Mesendoderm (in vitro differentiated cells): Measurements from ENCODE around the gene HASPIN.
"Not testable (repeated sequence)": the region's sequence is repeated elsewhere in the genome, so short reads cannot be mapped to it uniquely, and the experiment has no call there.

Experiments
- DNase-seq: peaks from one replicate; pipeline ENCODE4 v3.0.0; 2013
- H2AK5ac ChIP-seq: 2 replicates; pipeline ENCODE4 v1.6.1; 2013; ENCODE audit warnings: low read length, inconsistent platforms
- H2BK120ac ChIP-seq: 2 replicates; pipeline ENCODE4 v1.6.1; 2013; ENCODE audit warnings: low read depth, mild to moderate bottlenecking, low read length, moderate library complexity, mixed read lengths
- H2BK15ac ChIP-seq: replicated peaks from 2 replicates; pipeline ENCODE4 v1.6.1; 2013; ENCODE audit warnings: low read depth, mild to moderate bottlenecking, moderate library complexity
- H2BK5ac ChIP-seq: 2 replicates; pipeline ENCODE4 v1.6.1; 2013; ENCODE audit warnings: low read length, inconsistent platforms
- H3K18ac ChIP-seq: 2 replicates; pipeline ENCODE4 v1.6.1; 2013; ENCODE audit warnings: mild to moderate bottlenecking, low read length, mixed read lengths
- H3K23ac ChIP-seq: one replicate; pipeline ENCODE4 v1.6.1; 2013; ENCODE audit warnings: low read length
- H3K27ac ChIP-seq: 2 replicates; pipeline ENCODE4 v1.5.1; 2013; ENCODE audit warnings: low read depth, mild to moderate bottlenecking, inconsistent platforms, low read length, moderate library complexity
- H3K27me3 ChIP-seq: 2 replicates; pipeline ENCODE4 v1.6.1; 2013; ENCODE audit warnings: low read length, control low read depth, mild to moderate bottlenecking, inconsistent platforms; ENCODE audit not compliant: insufficient read depth, poor library complexity
- H3K36me3 ChIP-seq: 2 replicates; pipeline ENCODE4 v1.6.1; 2013; ENCODE audit warnings: low read length, inconsistent platforms; ENCODE audit not compliant: control insufficient read depth, insufficient read depth
- H3K4ac ChIP-seq: one replicate; pipeline ENCODE4 v1.6.1; 2013; ENCODE audit warnings: low read depth, mild to moderate bottlenecking, low read length, moderate library complexity
- H3K4me1 ChIP-seq: 2 replicates; pipeline ENCODE4 v1.6.1; 2013; ENCODE audit warnings: low read depth, low read length, inconsistent platforms; ENCODE audit not compliant: control insufficient read depth
- H3K4me2 ChIP-seq: 2 replicates; pipeline ENCODE4 v1.6.1; 2013; ENCODE audit warnings: low read length
- H3K4me3 ChIP-seq: 2 replicates; pipeline ENCODE4 v1.5.1; 2013; ENCODE audit warnings: mild to moderate bottlenecking, low read length
- H3K56ac ChIP-seq: one replicate; pipeline ENCODE4 v1.6.1; 2013; ENCODE audit warnings: low read length
- H3K79me1 ChIP-seq: 2 replicates; pipeline ENCODE4 v1.6.1; 2013; ENCODE audit warnings: low read length, inconsistent platforms
- H3K79me2 ChIP-seq: 2 replicates; pipeline ENCODE4 v1.6.1; 2013; ENCODE audit warnings: mild to moderate bottlenecking, low read length; ENCODE audit not compliant: control insufficient read depth, insufficient read depth
- H3K9ac ChIP-seq: 2 replicates; pipeline ENCODE4 v1.6.1; 2013; ENCODE audit warnings: low read length, inconsistent platforms
- H4K5ac ChIP-seq: one replicate; pipeline ENCODE4 v1.6.1; 2013; ENCODE audit warnings: low read length
- H4K8ac ChIP-seq: one replicate; pipeline ENCODE4 v1.6.1; 2013; ENCODE audit warnings: low read depth, mild to moderate bottlenecking, control low read depth, low read length, moderate library complexity
- WGBS: extraction: QIAGEN DNeasy Blood & Tissue Kit; methylation state at CpG from one replicate; pipeline ENCODE4 v1.1.7; 2013; ENCODE audit warnings: low lambda C conversion rate, missing lambda C conversion rate; ENCODE audit not compliant: insufficient coverage; ENCODE audit errors: extremely low coverage; 5-methylcytosine and 5-hydroxymethylcytosine counted together

The HASPIN gene

DNA sequence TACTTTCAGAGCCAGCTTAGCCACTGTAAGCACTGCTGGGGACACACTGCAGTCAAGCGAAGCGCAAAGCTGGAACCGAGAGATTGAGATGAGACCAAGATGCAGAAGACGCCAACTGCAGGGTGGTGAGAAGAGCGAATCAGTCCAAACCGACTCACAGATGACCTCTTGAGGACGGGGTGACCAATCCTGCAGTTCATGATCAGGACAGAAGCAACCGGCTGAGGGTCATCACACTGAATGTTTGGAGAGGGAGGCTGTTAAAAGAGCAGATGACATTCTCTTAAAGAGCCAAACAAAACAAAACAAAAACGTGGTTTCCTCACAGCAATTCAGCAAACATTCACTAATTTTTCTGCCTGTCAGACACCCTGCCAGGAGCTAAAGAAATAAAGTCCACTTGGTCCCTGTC, 8.5 kb downstream of the HASPIN start:
- H3K4ac ChIP-seq, result no peak overlapping the region
- H2BK5ac ChIP-seq, result no peak overlapping the region
- no peak overlapping the region for H3K4me2 ChIP-seq
- H3K23ac ChIP-seq, result no peak overlapping the region
- no peak overlapping the region for H3K18ac ChIP-seq
- peaks cover 3% of the 10 kb centered on the region for H3K36me3 ChIP-seq
- peaks cover 3% of the 10 kb centered on the region for H3K4me1 ChIP-seq
- H3K27ac ChIP-seq, result no peak overlapping the region
- H3K4me3 ChIP-seq, result no peak overlapping the region
- no peak overlapping the region for H2AK5ac ChIP-seq
- H2BK15ac ChIP-seq, result no peak overlapping the region
- H3K27me3 ChIP-seq, result no peaks in the 10 kb centered on the region
- H3K79me1 ChIP-seq, result peaks cover 3% of the 10 kb centered on the region
- H4K8ac ChIP-seq, result no peak overlapping the region
- no peaks in the 10 kb centered on the region for H3K79me2 ChIP-seq
- no peak overlapping the region for H3K9ac ChIP-seq
- peak; percentile 23 for DNase-seq
- no peak overlapping the region for H2BK120ac ChIP-seq
- WGBS, result no CpG with 5 or more reads among the region's 9 CpGs
- H3K56ac ChIP-seq, result no peak overlapping the region
- H4K5ac ChIP-seq, result no peak overlapping the region

DNA sequence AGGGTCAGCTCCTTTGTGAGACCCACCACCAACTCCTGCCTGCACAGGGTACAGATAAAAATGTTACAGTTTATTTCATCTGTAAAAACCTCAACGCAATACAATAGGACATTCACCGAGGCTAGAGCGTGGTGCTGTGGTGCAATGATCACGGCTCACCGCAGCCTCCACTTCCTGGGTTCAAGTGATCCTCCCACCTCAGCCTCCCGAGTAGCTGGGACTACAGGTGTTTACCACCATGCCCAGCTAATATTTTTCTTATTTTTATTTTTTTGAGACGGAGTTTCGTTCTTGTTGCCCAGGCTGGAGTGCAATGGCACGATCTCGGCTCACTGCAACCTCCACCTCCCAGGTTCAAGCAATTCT, 11.2 kb downstream of the HASPIN start:
- H3K23ac ChIP-seq, H3K4me3 ChIP-seq, H3K79me2 ChIP-seq, H3K56ac ChIP-seq, H2AK5ac ChIP-seq, H3K27me3 ChIP-seq, H2BK15ac ChIP-seq, H3K36me3 ChIP-seq, H4K8ac ChIP-seq, H4K5ac ChIP-seq, H3K4ac ChIP-seq, H3K27ac ChIP-seq, H2BK120ac ChIP-seq, H3K4me1 ChIP-seq, H2BK5ac ChIP-seq, H3K79me1 ChIP-seq, H3K9ac ChIP-seq, DNase-seq, H3K4me2 ChIP-seq, H3K18ac ChIP-seq: not testable (repeated sequence)
- WGBS, result no CpG with 5 or more reads among the region's 10 CpGs

DNA sequence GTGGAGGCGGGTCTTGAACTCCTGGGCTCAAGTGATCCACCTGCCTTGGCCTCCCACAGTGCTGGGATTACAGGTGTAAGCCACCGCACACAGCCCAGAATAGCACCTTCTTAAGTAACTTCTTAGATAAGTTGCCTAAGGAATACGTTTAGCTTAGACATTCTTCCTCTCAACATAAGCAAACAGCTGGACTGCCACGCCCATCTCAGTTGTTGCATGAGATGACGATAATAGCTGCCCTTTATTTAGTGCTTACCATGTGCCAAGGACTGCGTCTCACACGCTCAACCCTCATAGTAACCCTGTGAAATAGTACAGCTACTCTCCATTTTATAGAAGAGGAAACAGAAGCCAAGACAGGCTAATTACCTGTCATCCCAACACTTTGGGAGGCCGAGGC, 11.8 kb downstream of the HASPIN start:
- Histone ChIP-seq H3K27ac (no peak overlapping the region), H3K27me3 (no peaks in the 10 kb centered on the region), H3K79me1 (no peaks in the 10 kb centered on the region), H2BK120ac (no peak overlapping the region), H3K56ac (no peak overlapping the region), H3K4ac (no peak overlapping the region), H3K18ac (no peak overlapping the region), H2BK5ac (no peak overlapping the region), H4K8ac (no peak overlapping the region), H3K4me1 (peaks cover 4% of the 10 kb centered on the region), H2BK15ac (no peak overlapping the region), H3K36me3 (no peaks in the 10 kb centered on the region), H4K5ac (no peak overlapping the region), H3K23ac (no peak overlapping the region), H3K79me2 (no peaks in the 10 kb centered on the region), H3K4me2 (no peak overlapping the region), H2AK5ac (no peak overlapping the region), H3K9ac (no peak overlapping the region), H3K4me3 (no peak overlapping the region)
- no CpG with 5 or more reads among the region's 8 CpGs for WGBS
- DNase-seq, result no peak

DNA sequence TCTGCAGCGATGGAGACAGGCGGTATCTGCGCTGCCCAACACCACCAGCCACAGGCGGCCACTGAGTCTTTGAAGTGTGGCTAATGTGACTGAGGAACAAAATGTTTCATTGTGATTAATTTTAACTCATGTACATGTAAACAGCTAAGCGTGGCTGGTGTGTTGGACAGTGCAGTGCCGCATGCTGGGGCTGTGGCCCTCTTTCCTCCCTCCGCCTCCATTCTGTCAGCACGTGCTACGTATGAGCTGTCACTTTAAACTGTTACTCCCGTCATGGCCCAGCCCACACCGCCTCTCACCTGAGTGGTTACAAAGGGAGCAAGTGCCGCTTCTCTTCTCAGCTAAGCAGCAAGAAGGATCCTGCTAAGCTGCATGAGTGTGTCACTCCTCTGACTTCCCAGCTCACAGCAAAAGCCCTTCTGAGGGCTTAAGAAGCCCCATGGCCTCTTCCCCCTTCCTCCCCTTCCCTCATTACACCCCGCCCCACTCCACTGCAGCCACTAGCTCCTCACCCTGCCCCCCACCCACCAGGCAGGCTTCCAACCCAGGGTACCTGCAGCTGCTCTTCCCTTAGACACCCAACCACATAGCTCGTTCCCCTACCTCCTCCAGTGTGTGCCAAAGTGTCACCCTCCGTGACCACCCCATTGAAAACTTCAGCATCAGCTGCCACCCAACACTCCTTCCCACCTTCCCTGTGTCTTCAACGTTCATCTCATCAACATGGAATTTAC, 15.0 kb downstream of the HASPIN start:
- Histone ChIP-seq H2BK5ac (no peak overlapping the region), H2BK15ac (no peak overlapping the region), H3K36me3 (no peaks in the 10 kb centered on the region), H3K9ac (no peak overlapping the region), H3K23ac (peak overlapping the region; percentile 89), H3K4me1 (peaks cover 2% of the 10 kb centered on the region), H3K4me2 (no peak overlapping the region), H3K18ac (no peak overlapping the region), H3K4ac (no peak overlapping the region), H3K27me3 (no peaks in the 10 kb centered on the region), H4K8ac (no peak overlapping the region), H4K5ac (no peak overlapping the region), H3K27ac (no peak overlapping the region), H3K4me3 (no peak overlapping the region), H3K56ac (peak overlapping the region; percentile 25), H3K79me2 (no peaks in the 10 kb centered on the region), H3K79me1 (no peaks in the 10 kb centered on the region), H2BK120ac (no peak overlapping the region), H2AK5ac (no peak overlapping the region)
- peak; percentile 51 for DNase-seq
- no CpG with 5 or more reads among the region's 16 CpGs for WGBS

DNA sequence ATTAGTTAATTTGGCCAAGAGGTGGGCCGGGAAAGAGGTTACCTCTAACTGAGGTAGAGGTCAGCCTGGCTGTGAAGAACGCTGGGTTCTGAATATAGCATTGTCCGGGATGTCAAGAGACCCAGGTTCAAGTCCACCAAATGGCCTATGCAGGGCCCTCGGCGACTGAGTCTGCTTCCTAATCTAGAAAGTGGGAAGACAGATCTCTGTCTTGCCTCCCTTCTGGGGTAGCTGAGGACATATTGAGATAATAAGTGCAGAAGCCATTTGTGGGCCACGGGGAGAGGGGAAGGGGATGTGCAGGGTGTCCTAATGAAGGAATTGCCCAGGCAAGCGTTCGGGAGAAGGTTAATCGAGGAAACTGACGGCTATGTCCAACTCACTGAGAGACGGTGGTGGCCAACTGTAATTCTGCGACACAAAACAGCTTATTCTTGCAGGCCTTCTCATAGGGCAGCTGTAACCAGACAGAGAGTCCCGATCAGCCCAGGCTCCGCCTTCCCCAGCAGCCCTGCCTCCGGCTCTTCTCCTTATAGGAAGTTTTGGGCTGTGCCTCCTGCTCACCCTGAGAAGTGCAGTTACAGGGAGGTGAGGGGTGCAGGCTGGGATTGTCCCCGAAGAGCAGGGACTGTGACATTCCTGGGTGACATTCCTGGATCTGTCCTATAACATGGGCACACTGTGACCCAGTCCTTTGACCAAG, 15.9 kb downstream of the HASPIN start:
- no peak overlapping the region for H3K4me3 ChIP-seq
- H3K23ac ChIP-seq, result no peak overlapping the region
- no peak overlapping the region for H2BK5ac ChIP-seq
- no peaks in the 10 kb centered on the region for H3K79me2 ChIP-seq
- H3K36me3 ChIP-seq, result no peaks in the 10 kb centered on the region
- WGBS, result no CpG with 5 or more reads among the region's 16 CpGs
- no peak overlapping the region for H2AK5ac ChIP-seq
- no peaks in the 10 kb centered on the region for H3K27me3 ChIP-seq
- no peak overlapping the region for H3K27ac ChIP-seq
- H2BK120ac ChIP-seq, result no peak overlapping the region
- H4K8ac ChIP-seq, result no peak overlapping the region
- no peak overlapping the region for H3K56ac ChIP-seq
- H4K5ac ChIP-seq, result no peak overlapping the region
- no peak overlapping the region for H2BK15ac ChIP-seq
- H3K4ac ChIP-seq, result no peak overlapping the region
- H3K79me1 ChIP-seq, result no peaks in the 10 kb centered on the region
- no peak overlapping the region for H3K4me2 ChIP-seq
- H3K4me1 ChIP-seq, result peaks cover 2% of the 10 kb centered on the region
- no peak for DNase-seq
- H3K9ac ChIP-seq, result no peak overlapping the region
- no peak overlapping the region for H3K18ac ChIP-seq
